ENCODE measurements around the gene MYL12B.
A peak's percentile ranks its signal among the peaks of the same experiment; 100 is the strongest.

The MYL12B gene

DNA sequence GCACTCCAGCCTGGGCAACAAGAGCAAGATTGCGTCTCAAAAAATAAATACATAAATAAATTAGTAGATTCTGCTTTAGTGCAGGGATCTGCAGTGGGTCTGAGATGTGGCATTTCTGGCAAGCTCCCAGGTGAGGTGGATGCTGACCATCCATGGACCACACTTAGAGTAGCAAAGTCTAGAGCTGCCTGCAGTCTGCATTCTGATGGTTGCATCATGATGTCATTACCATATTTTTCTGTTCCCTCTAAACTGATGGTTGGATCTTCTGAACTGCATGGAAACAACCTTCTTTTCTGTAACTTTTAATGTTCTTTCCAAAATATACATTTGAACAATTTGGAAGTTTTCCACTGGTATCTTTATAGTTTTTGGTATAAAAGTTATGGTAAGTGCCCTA is 42.9 kb downstream of the MYL12B start:
- Histone ChIP-seq H3K23ac (ENCODE audit: low read length) (no peak overlapping the region), H3K18ac (ENCODE audit: low read length) (no peak overlapping the region), H3K79me1 (ENCODE audit: low read length) (no peaks in the 10 kb centered on the region), H3K4me3 (ENCODE audit: low read depth, low read length) (no peak overlapping the region), H2AFZ (ENCODE audit: insufficient read depth, low read length, poor library complexity) (no peak overlapping the region), H2BK12ac (ENCODE audit: low read length) (no peak overlapping the region), H3K14ac (ENCODE audit: low read length) (no peak overlapping the region), H4K12ac (ENCODE audit: low read depth, low read length) (no peak overlapping the region), H4K8ac (ENCODE audit: low read depth, low read length) (no peak overlapping the region), H2BK5ac (ENCODE audit: low read depth, low read length, poor library complexity) (no peak overlapping the region), H3K27ac (ENCODE audit: low read depth, low read length) (no peak overlapping the region), H3K36me3 (ENCODE audit: control insufficient read depth in 1 of 2, insufficient read depth in 2 of 2, low read length in 2 of 2) (no peaks in the 10 kb centered on the region), H3K9ac (ENCODE audit: low read length) (no peak overlapping the region), H3K4me1 (ENCODE audit: control insufficient read depth in 1 of 2, insufficient read depth in 2 of 2, low read length in 2 of 2) (no peaks in the 10 kb centered on the region), H3K4me2 (ENCODE audit: low read length) (no peak overlapping the region), H3K27me3 (ENCODE audit: insufficient read depth, low read length) (no peaks in the 10 kb centered on the region), H3K4ac (ENCODE audit: low read depth, low read length) (no peak overlapping the region), H4K91ac (ENCODE audit: low read depth, low read length) (no peak overlapping the region), H2BK120ac (ENCODE audit: insufficient read depth, low read length, poor library complexity) (no peak overlapping the region), H3K79me2 (ENCODE audit: control insufficient read depth, insufficient read depth, low read length, poor library complexity) (no peaks in the 10 kb centered on the region), H3K9me3 (ENCODE audit: insufficient read depth, low read depth, low read length) (no peaks in the 10 kb centered on the region), H2AK5ac (ENCODE audit: low read length) (no peak overlapping the region)
- no peak for DNase-seq
- no CpG with 5 or more reads among the region's 1 CpG for WGBS (ENCODE audit: extremely low coverage, insufficient coverage, insufficient read length)

DNA sequence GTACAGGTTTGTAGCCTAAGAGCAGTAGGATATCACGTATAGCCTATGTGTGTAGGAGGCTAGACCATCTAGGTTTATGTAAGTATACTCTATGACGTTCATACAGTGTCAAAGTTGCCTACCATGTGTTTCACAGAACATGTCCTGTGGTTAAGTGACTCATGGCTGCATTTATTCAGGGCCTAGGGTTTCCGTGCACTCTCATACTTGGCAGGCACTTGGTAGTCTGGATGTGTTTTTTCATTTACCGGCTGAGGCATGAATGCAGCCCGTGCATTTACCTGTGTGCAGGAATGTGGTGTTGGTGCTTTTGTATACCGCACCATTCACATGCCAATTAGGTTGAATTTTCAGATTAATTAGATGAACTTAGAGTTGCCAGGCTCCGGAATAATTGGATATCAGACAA is 43.4 kb downstream of the MYL12B start:
- no CpG with 5 or more reads among the region's 7 CpGs for WGBS (ENCODE audit: extremely low coverage, insufficient coverage, insufficient read length)

DNA sequence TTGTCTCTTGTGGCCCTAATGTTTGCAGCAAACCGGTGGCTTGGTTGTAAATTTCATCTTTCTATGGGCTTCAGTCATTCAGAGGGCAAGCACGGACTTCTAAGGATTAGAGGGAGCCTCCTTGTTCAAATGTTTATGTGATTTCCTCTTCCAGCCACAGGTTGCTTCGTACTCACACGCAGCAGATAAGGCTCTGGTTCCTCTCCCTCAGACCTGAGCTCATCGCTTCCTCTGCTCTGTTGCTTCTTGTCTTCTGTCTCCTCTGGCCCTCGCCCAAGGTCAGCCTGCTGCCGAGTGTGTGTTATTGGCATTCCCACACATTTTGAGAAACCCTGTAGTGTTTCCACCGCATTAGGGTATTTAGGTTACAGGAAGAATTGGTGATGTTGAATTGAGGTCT is 44.0 kb downstream of the MYL12B start:
- no peak overlapping the region for H4K91ac ChIP-seq (ENCODE audit: low read depth, low read length)
- no peak overlapping the region for H2AK5ac ChIP-seq (ENCODE audit: low read length)
- H3K36me3 ChIP-seq (ENCODE audit: control insufficient read depth in 1 of 2, insufficient read depth in 2 of 2, low read length in 2 of 2): no peaks in the 10 kb centered on the region
- no peak overlapping the region for H3K23ac ChIP-seq (ENCODE audit: low read length)
- H3K79me2 ChIP-seq (ENCODE audit: control insufficient read depth, insufficient read depth, low read length, poor library complexity): no peaks in the 10 kb centered on the region
- no peak overlapping the region for H3K9ac ChIP-seq (ENCODE audit: low read length)
- no CpG with 5 or more reads among the region's 8 CpGs for WGBS (ENCODE audit: extremely low coverage, insufficient coverage, insufficient read length)
- H3K4ac ChIP-seq (ENCODE audit: low read depth, low read length): no peak overlapping the region
- H4K12ac ChIP-seq (ENCODE audit: low read depth, low read length): no peak overlapping the region
- H3K18ac ChIP-seq (ENCODE audit: low read length): no peak overlapping the region
- no peak overlapping the region for H2BK12ac ChIP-seq (ENCODE audit: low read length)
- no peak overlapping the region for H4K8ac ChIP-seq (ENCODE audit: low read depth, low read length)
- DNase-seq: no peak
- H2BK120ac ChIP-seq (ENCODE audit: insufficient read depth, low read length, poor library complexity): no peak overlapping the region
- no peak overlapping the region for H2BK5ac ChIP-seq (ENCODE audit: low read depth, low read length, poor library complexity)
- no peak overlapping the region for H3K4me3 ChIP-seq (ENCODE audit: low read depth, low read length)
- no peaks in the 10 kb centered on the region for H3K27me3 ChIP-seq (ENCODE audit: insufficient read depth, low read length)
- H3K79me1 ChIP-seq (ENCODE audit: low read length): no peaks in the 10 kb centered on the region
- H3K9me3 ChIP-seq (ENCODE audit: insufficient read depth, low read depth, low read length): no peaks in the 10 kb centered on the region
- no peak overlapping the region for H3K27ac ChIP-seq (ENCODE audit: low read depth, low read length)
- no peaks in the 10 kb centered on the region for H3K4me1 ChIP-seq (ENCODE audit: control insufficient read depth in 1 of 2, insufficient read depth in 2 of 2, low read length in 2 of 2)
- no peak overlapping the region for H3K14ac ChIP-seq (ENCODE audit: low read length)
- no peak overlapping the region for H3K4me2 ChIP-seq (ENCODE audit: low read length)
- H2AFZ ChIP-seq (ENCODE audit: insufficient read depth, low read length, poor library complexity): no peak overlapping the region

More for the DNA sequence above, 43.4 kb downstream of the MYL12B start:
- H4K91ac ChIP-seq (ENCODE audit: low read depth, low read length): no peak overlapping the region
- no peak overlapping the region for H2BK120ac ChIP-seq (ENCODE audit: insufficient read depth, low read length, poor library complexity)
- no peak overlapping the region for H3K4me3 ChIP-seq (ENCODE audit: low read depth, low read length)
- no peaks in the 10 kb centered on the region for H3K79me2 ChIP-seq (ENCODE audit: control insufficient read depth, insufficient read depth, low read length, poor library complexity)
- H3K18ac ChIP-seq (ENCODE audit: low read length): no peak overlapping the region
- no peak overlapping the region for H3K27ac ChIP-seq (ENCODE audit: low read depth, low read length)
- no peaks in the 10 kb centered on the region for H3K79me1 ChIP-seq (ENCODE audit: low read length)
- no peak overlapping the region for H2AFZ ChIP-seq (ENCODE audit: insufficient read depth, low read length, poor library complexity)
- H4K12ac ChIP-seq (ENCODE audit: low read depth, low read length): no peak overlapping the region
- no peaks in the 10 kb centered on the region for H3K36me3 ChIP-seq (ENCODE audit: control insufficient read depth in 1 of 2, insufficient read depth in 2 of 2, low read length in 2 of 2)
- H2BK5ac ChIP-seq (ENCODE audit: low read depth, low read length, poor library complexity): no peak overlapping the region
- H3K4me1 ChIP-seq (ENCODE audit: control insufficient read depth in 1 of 2, insufficient read depth in 2 of 2, low read length in 2 of 2): no peaks in the 10 kb centered on the region
- no peak overlapping the region for H2AK5ac ChIP-seq (ENCODE audit: low read length)
- no peak overlapping the region for H2BK12ac ChIP-seq (ENCODE audit: low read length)
- no peaks in the 10 kb centered on the region for H3K9me3 ChIP-seq (ENCODE audit: insufficient read depth, low read depth, low read length)
- no peak overlapping the region for H4K8ac ChIP-seq (ENCODE audit: low read depth, low read length)
- no peak overlapping the region for H3K4ac ChIP-seq (ENCODE audit: low read depth, low read length)
- H3K9ac ChIP-seq (ENCODE audit: low read length): no peak overlapping the region
- peak in 1 of 2 donors; percentile 18 for DNase-seq
- H3K14ac ChIP-seq (ENCODE audit: low read length): no peak overlapping the region
- H3K23ac ChIP-seq (ENCODE audit: low read length): no peak overlapping the region
- no peaks in the 10 kb centered on the region for H3K27me3 ChIP-seq (ENCODE audit: insufficient read depth, low read length)
- H3K4me2 ChIP-seq (ENCODE audit: low read length): no peak overlapping the region

DNA sequence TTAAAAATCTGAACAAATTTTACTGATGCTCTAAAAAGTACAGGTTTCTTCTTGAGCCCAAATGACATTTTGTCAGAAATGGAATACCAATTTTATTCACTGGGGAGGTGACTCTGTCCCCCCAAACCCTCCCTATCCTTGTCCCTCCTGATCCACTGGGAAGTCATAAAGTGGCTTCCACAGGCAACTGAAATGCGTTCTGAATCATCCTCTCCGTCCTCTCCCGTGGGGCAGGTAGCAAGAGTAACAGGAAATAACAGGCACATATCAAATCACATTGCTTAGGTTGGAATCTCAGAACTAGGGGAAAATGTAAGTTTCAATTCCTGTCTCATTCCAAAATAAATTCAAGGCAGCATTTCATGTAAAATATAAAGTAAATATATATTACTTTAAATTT is 44.5 kb downstream of the MYL12B start:
- H3K4ac ChIP-seq (ENCODE audit: low read depth, low read length): no peak overlapping the region
- H3K9ac ChIP-seq (ENCODE audit: low read length): no peak overlapping the region
- no CpG with 5 or more reads among the region's 3 CpGs for WGBS (ENCODE audit: extremely low coverage, insufficient coverage, insufficient read length)

More for the DNA sequence above, 44.5 kb downstream of the MYL12B start:
- no peak overlapping the region for H2BK120ac ChIP-seq (ENCODE audit: insufficient read depth, low read length, poor library complexity)
- no peak overlapping the region for H3K14ac ChIP-seq (ENCODE audit: low read length)
- H3K18ac ChIP-seq (ENCODE audit: low read length): no peak overlapping the region
- no peaks in the 10 kb centered on the region for H3K36me3 ChIP-seq (ENCODE audit: control insufficient read depth in 1 of 2, insufficient read depth in 2 of 2, low read length in 2 of 2)
- H3K79me2 ChIP-seq (ENCODE audit: control insufficient read depth, insufficient read depth, low read length, poor library complexity): no peaks in the 10 kb centered on the region
- DNase-seq: no peak
- H3K27ac ChIP-seq (ENCODE audit: low read depth, low read length): no peak overlapping the region
- H3K9me3 ChIP-seq (ENCODE audit: insufficient read depth, low read depth, low read length): no peaks in the 10 kb centered on the region
- H4K12ac ChIP-seq (ENCODE audit: low read depth, low read length): no peak overlapping the region
- H3K79me1 ChIP-seq (ENCODE audit: low read length): no peaks in the 10 kb centered on the region
- no peak overlapping the region for H3K4me2 ChIP-seq (ENCODE audit: low read length)
- H2AFZ ChIP-seq (ENCODE audit: insufficient read depth, low read length, poor library complexity): no peak overlapping the region
- H2BK5ac ChIP-seq (ENCODE audit: low read depth, low read length, poor library complexity): no peak overlapping the region
- no peak overlapping the region for H2BK12ac ChIP-seq (ENCODE audit: low read length)
- no peak overlapping the region for H4K8ac ChIP-seq (ENCODE audit: low read depth, low read length)
- no peak overlapping the region for H3K23ac ChIP-seq (ENCODE audit: low read length)
- no peaks in the 10 kb centered on the region for H3K27me3 ChIP-seq (ENCODE audit: insufficient read depth, low read length)
- no peak overlapping the region for H2AK5ac ChIP-seq (ENCODE audit: low read length)
- H3K4me3 ChIP-seq (ENCODE audit: low read depth, low read length): no peak overlapping the region
- H4K91ac ChIP-seq (ENCODE audit: low read depth, low read length): no peak overlapping the region
- no peaks in the 10 kb centered on the region for H3K4me1 ChIP-seq (ENCODE audit: control insufficient read depth in 1 of 2, insufficient read depth in 2 of 2, low read length in 2 of 2)
